Endothelial cell of umbilical vein (primary cell): ENCODE results near the gene HOXA9. TPM values are rescaled to one million over a fixed set of nuclear protein-coding genes. Genes with fewer than 3 reads are reported as not detected.

Experiments used
- BruUV-seq: library from RNA; stranded (reverse); fragments of 400-500 nt; replicated peaks from 2 replicates; lab custom pipeline; 2021; lab: Mats Ljungman, UMichigan
- CTCF ChIA-PET: fragments of 300-600, 350-600 bp; sonication (Branson Sonifier 250); formaldehyde crosslinking; loops from one replicate; lab custom pipeline; 2021; ENCODE audit warnings: antibody characterized with exemption, inconsistent platforms; lab: Charles Lee
- POLR2A ChIA-PET: fragments of 300-600, 350-600 bp; sonication (Branson Sonifier 250); formaldehyde crosslinking; loops from one replicate; lab custom pipeline; 2021; ENCODE audit warnings: antibody characterized with exemption, inconsistent platforms; lab: Charles Lee
- DNase-seq: peaks from one replicate; pipeline ENCODE4 v3.0.0-alpha.2; 2011; ENCODE audit warnings: low read depth, low spot score
- FAIRE-seq: peaks from 2 replicates; lab custom pipeline; 2011; peaks lifted over from hg19 to GRCh38; lab: Jason Lieb, UNC
- H2AFZ ChIP-seq: 2 replicates; pipeline ENCODE4 v1.6.0; 2012; ENCODE audit warnings: low read depth, low read length, control low read depth, inconsistent platforms
- H3K27ac ChIP-seq: 2 replicates; pipeline ENCODE4 v1.5.1; 2011; ENCODE audit warnings: low read depth, mild to moderate bottlenecking, control low read depth, low read length, moderate library complexity; ENCODE audit not compliant: insufficient read depth
- H3K27me3 ChIP-seq, 2 experiments: 2 replicates each; pipeline versions ENCODE4 v1.6.0 to v1.6.1; 2011; ENCODE audit warnings: low read length in 2 of 2, mixed read lengths in 1 of 2; ENCODE audit not compliant: control insufficient read depth in 2 of 2, insufficient read depth in 2 of 2
- H3K36me3 ChIP-seq, 2 experiments: 2 replicates in 1 of 2; 3 replicates in 1 of 2; pipeline ENCODE4 v1.5.1; 2011; ENCODE audit warnings: low read length in 2 of 2, mild to moderate bottlenecking in 1 of 2, moderate library complexity in 1 of 2; ENCODE audit not compliant: control insufficient read depth in 2 of 2, insufficient read depth in 2 of 2; ENCODE audit errors: extremely low read depth in 1 of 2
- H3K4me1 ChIP-seq: 3 replicates; pipeline ENCODE4 v1.5.1; 2011; ENCODE audit warnings: mild to moderate bottlenecking, low read length; ENCODE audit not compliant: control insufficient read depth, insufficient read depth; ENCODE audit errors: extremely low read depth
- H3K4me2 ChIP-seq: 2 replicates; pipeline ENCODE4 v1.6.1; 2011; ENCODE audit warnings: low read length, control low read depth, mixed read lengths; ENCODE audit not compliant: insufficient read depth
- H3K4me3 ChIP-seq, 3 experiments: fragments of 200-600 bp in 1 of 3; sonication (generic), shearing (Covaris generic) in 1 of 3; replicated peaks in 1 of 3; 2 replicates each; pipeline ENCODE4 v1.5.1; 2011 to 2016; ENCODE audit warnings: control low read depth in 3 of 3, low read length in 3 of 3, mild to moderate bottlenecking in 2 of 3, inconsistent platforms in 1 of 3, low read depth in 1 of 3, moderate library complexity in 1 of 3; ENCODE audit not compliant: insufficient read depth in 1 of 3
- H3K79me2 ChIP-seq: 2 replicates; pipeline ENCODE4 v1.6.0; 2012; ENCODE audit warnings: low read length, inconsistent platforms; ENCODE audit not compliant: control insufficient read depth, insufficient read depth
- H3K9ac ChIP-seq: replicated peaks from 2 replicates; pipeline ENCODE3; 2011; ENCODE audit warnings: low read length, control low read depth; ENCODE audit not compliant: insufficient read depth; ENCODE audit errors: extremely low read depth
- H3K9me1 ChIP-seq: replicated peaks from 3 replicates; pipeline ENCODE4 v1.6.0; 2011; ENCODE audit warnings: mild to moderate bottlenecking, low read length; ENCODE audit not compliant: control insufficient read depth, insufficient read depth; ENCODE audit errors: extremely low read depth
- H3K9me3 ChIP-seq: replicated peaks from 2 replicates; pipeline ENCODE4 v1.5.1; 2012; ENCODE audit warnings: low read length, inconsistent platforms; ENCODE audit not compliant: control insufficient read depth, insufficient read depth
- H4K20me1 ChIP-seq: replicated peaks from 2 replicates; pipeline ENCODE3; 2011; ENCODE audit warnings: mild to moderate bottlenecking, low read length; ENCODE audit not compliant: control insufficient read depth, insufficient read depth; ENCODE audit errors: extremely low read depth
- EZH2 ChIP-seq: IDR thresholded peaks from 2 replicates; pipeline ENCODE4 v1.6.1; 2012; ENCODE audit warnings: borderline replicate concordance, low read depth, mild to moderate bottlenecking, moderate library complexity, low read length, inconsistent platforms; ENCODE audit not compliant: severe bottlenecking
- FOS ChIP-seq: IDR thresholded peaks from 2 replicates; pipeline ENCODE4 v1.6.1; 2011; ENCODE audit warnings: mild to moderate bottlenecking, low read length, moderate library complexity, borderline replicate concordance; ENCODE audit not compliant: insufficient read depth
- GATA2 ChIP-seq: IDR thresholded peaks from 2 replicates; pipeline ENCODE4 v1.7.0; 2011; ENCODE audit warnings: low read depth, mild to moderate bottlenecking, moderate library complexity, mixed read lengths, low read length; ENCODE audit not compliant: insufficient read length, insufficient read depth
- JUN ChIP-seq: IDR thresholded peaks from 2 replicates; pipeline ENCODE4 v1.6.1; 2011; ENCODE audit warnings: borderline replicate concordance, low read depth; ENCODE audit not compliant: insufficient read length, insufficient read depth
- MYC ChIP-seq: IDR thresholded peaks from one replicate; pipeline ENCODE4 v1.6.1; 2011; ENCODE audit warnings: mild to moderate bottlenecking, low read depth, low read length
- POLR2A ChIP-seq: IDR thresholded peaks from 2 replicates; pipeline ENCODE4 v1.6.1; 2012; ENCODE audit warnings: low read depth, mild to moderate bottlenecking, control low read depth, low read length
- POLR2AphosphoS5 ChIP-seq: IDR thresholded peaks from 2 replicates; pipeline ENCODE4 v1.6.1; 2012; ENCODE audit warnings: low read depth, mild to moderate bottlenecking, control low read depth, low read length, moderate library complexity; ENCODE audit not compliant: insufficient read depth
- dilution Hi-C: fragments of 300-500 bp; cut with MboI; formaldehyde crosslinking; loops from one replicate; pipeline ENCODE4 v1.15.0; 2019; ENCODE audit warnings: low sequenced_read_pairs; ENCODE audit not compliant: extremely low pct_ligation_motif_present
- intact Hi-C: fragments of 100-400 bp; cut with micrococcal nuclease; formaldehyde crosslinking; loops from one replicate; pipeline ENCODE4 v1.10.0; 2022
- polyA plus RNA-seq, 4 experiments: library from polyadenylated mRNA; depleted of rRNA in 3 of 4; stranded (reverse) in 3 of 4; unstranded in 1 of 4; fragments of >200 nt; gene quantifications; 2 replicates each; pipeline versions ENCODE4 v1.2.1 to v1.2.3, GENCODE V29; 2011 to 2012; ENCODE audit warnings: missing spikeins in 1 of 4
- total RNA-seq: library from RNA; stranded (reverse); gene quantifications from 2 replicates; pipeline ENCODE4 v1.2.3, GENCODE V29; 2021
- TF ChIP-seq, protein P1 (sequence below): IDR thresholded peaks from 2 replicates; pipeline ENCODE4 v1.6.1; 2011; ENCODE audit not compliant: insufficient read depth, insufficient read length
- TF ChIP-seq, protein P2 (sequence below), 2 donors: IDR thresholded peaks; 1 replicate in 1 of 2; 2 replicates in 1 of 2; pipeline ENCODE4 v1.5.1; 2011; ENCODE audit warnings: low read length in 2 of 2, mild to moderate bottlenecking in 2 of 2, moderate library complexity in 2 of 2, control low read depth in 1 of 2, inconsistent platforms in 1 of 2, low read depth in 1 of 2; ENCODE audit not compliant: insufficient read depth in 1 of 2; ENCODE audit errors: extremely low read depth in 1 of 2

Gene HOXA9
- total and polyA plus RNA-seq, 2 donors (not counting 3 experiments of a cell fraction or from before 2014, with no cell fraction given): 47.2 to 61.6 TPM

- FAIRE-seq: peak; percentile 60
- Histone ChIP-seq H3K27me3 (no peaks in the 10 kb centered on the region), H3K9me3 (no peaks in the 10 kb centered on the region), H4K20me1 (no peaks in the 10 kb centered on the region), H3K9me1 (no peaks in the 10 kb centered on the region), H3K9ac (peak overlapping the region; percentile 84), H3K36me3 (peaks cover 0 to 13% of the 10 kb centered on the region in 2 experiments), H3K27ac (peak overlapping the region; percentile 82), H3K4me2 (peak overlapping the region; percentile 92), H3K4me3 (peak overlapping the region in 2 of 3 experiments; percentile 12 to 13), H3K4me1 (peaks cover 77% of the 10 kb centered on the region), H2AFZ (no peak overlapping the region), H3K79me2 (peaks cover 91% of the 10 kb centered on the region)
- TF ChIP-seq MYC (no peak), POLR2A (peak; percentile 3)
- ChIA-PET POLR2A (interaction anchor here (0.6 to 2.2 kb wide), 3 partner anchors 10 to 277 kb away, joined by 3 to 7 read pairs (median 4); partner anchors contain the start of gene HOXA3), CTCF (interaction anchor here (0.5 to 7.0 kb wide), 15 partner anchors 8 to 768 kb away, joined by 3 to 68 read pairs (median 4); partner anchors contain the start of gene HOXA7)
- intact Hi-C loops (loop anchor here (5.0 kb wide), 2 partner anchors 638 to 688 kb away; no protein-coding TSS in a partner anchor), dilution Hi-C loops (no loop called here)
- no TSS peak for BruUV-seq
- no peak for DNase-seq
Observed at GRCh38 chr7:27140126-27140857, 25.0 kb downstream of the HOXA9 start.

DNA sequence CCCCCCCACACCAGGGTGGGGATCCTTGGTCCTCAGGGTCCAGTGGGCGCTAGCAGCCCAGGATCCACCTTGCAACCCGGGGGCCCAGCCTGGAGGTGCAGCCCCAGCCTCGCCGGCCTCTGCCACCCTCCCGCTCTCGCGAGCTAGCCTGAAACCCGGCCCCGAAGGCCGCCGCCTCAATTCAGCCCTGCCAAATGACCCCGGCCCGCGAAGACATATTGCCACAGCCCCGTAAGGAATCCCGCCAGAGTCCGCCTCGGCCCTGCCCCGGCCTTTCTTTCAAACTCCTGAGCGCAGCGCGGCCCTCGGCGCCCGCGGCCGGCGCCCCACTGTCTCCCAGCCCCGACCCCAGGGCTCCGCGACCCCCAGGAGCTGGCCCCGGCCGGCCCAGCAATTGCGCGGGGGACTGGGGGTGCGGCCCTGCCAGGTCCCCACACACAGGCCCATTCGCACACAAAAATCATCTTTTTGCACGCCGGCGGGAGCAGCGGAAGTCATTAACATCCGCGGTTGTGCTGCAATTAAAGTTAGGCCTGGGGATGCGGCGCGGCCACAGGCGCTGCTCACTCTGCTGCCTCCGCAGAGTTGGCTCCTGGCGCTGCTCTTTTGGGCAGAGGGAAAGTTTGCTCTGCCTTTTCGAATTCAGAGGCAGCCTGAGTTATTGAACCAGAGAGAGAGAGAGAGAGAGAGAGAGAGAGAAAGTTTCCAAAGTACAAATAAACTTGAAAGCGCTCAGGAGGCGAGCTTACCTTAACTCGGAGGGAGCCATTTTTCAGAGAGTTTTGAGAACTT, 25.8 kb downstream of the HOXA9 start:
- ChIA-PET POLR2A (interaction anchor here (0.6 to 2.2 kb wide), 2 partner anchors 13 to 276 kb away, joined by 4 to 7 read pairs; partner anchors contain the start of gene HOXA3), CTCF (interaction anchor here (0.5 to 3.4 kb wide), 10 partner anchors 9 to 767 kb away, joined by 3 to 15 read pairs (median 4); partner anchors contain the start of gene HOXA7)
- TF ChIP-seq MYC (no peak), POLR2A (no peak), JUN (no peak), FOS (no peak), EZH2 (no peak), GATA2 (no peak), POLR2AphosphoS5 (no peak)
- TF ChIP-seq, protein P1, sequence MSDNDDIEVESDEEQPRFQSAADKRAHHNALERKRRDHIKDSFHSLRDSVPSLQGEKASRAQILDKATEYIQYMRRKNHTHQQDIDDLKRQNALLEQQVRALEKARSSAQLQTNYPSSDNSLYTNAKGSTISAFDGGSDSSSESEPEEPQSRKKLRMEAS: no peak
- TF ChIP-seq, protein P2, sequence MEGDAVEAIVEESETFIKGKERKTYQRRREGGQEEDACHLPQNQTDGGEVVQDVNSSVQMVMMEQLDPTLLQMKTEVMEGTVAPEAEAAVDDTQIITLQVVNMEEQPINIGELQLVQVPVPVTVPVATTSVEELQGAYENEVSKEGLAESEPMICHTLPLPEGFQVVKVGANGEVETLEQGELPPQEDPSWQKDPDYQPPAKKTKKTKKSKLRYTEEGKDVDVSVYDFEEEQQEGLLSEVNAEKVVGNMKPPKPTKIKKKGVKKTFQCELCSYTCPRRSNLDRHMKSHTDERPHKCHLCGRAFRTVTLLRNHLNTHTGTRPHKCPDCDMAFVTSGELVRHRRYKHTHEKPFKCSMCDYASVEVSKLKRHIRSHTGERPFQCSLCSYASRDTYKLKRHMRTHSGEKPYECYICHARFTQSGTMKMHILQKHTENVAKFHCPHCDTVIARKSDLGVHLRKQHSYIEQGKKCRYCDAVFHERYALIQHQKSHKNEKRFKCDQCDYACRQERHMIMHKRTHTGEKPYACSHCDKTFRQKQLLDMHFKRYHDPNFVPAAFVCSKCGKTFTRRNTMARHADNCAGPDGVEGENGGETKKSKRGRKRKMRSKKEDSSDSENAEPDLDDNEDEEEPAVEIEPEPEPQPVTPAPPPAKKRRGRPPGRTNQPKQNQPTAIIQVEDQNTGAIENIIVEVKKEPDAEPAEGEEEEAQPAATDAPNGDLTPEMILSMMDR (IDR thresholded peaks at IDR 0.05; ENCODE audit: extremely low read depth in 1 of 2, insufficient read depth in 1 of 2, low read depth in 1 of 2, low read length in 2 of 2): no peak
- intact Hi-C loops (loop anchor here (5.0 kb wide), 2 partner anchors 637 to 687 kb away; no protein-coding TSS in a partner anchor), dilution Hi-C loops (no loop called here)
- Histone ChIP-seq H3K36me3 (peaks cover 0 to 7% of the 10 kb centered on the region in 2 experiments), H3K27ac (peak overlapping the region; percentile 82), H3K79me2 (peaks cover 89% of the 10 kb centered on the region), H4K20me1 (no peaks in the 10 kb centered on the region), H3K4me2 (peak overlapping the region; percentile 92), H3K9me1 (no peaks in the 10 kb centered on the region), H3K4me3 (peak overlapping the region; percentile 6 to 24 (median 12)), H3K27me3 (no peaks in the 10 kb centered on the region), H3K4me1 (peaks cover 79% of the 10 kb centered on the region), H3K9ac (peak overlapping the region; percentile 84), H2AFZ (no peak overlapping the region), H3K9me3 (no peaks in the 10 kb centered on the region)
- no TSS peak for BruUV-seq
- FAIRE-seq: no peak
- no peak for DNase-seq
